T-helper 1 cell treated with Interleukin-12 subunit alpha and Interleukin-12 subunit beta and Interleukin-4 antibody, amounts not matched to agents 30 μg/mL and 1 μg/mL, for 36 hours (primary cell): ENCODE results near the gene GULP1.

Experiments used
- H3K27ac Mint-ChIP-seq: one replicate; pipeline ENCODE4 v1.8.0; 2021; ENCODE audit warnings: mild to moderate bottlenecking, mixed read lengths
- H3K27me3 Mint-ChIP-seq: one replicate; pipeline ENCODE4 v1.8.0; 2021; ENCODE audit warnings: low read depth, mixed read lengths
- H3K36me3 Mint-ChIP-seq: one replicate; pipeline ENCODE4 v1.8.0; 2021; ENCODE audit warnings: low read depth, mixed read lengths
- H3K4me1 Mint-ChIP-seq: one replicate; pipeline ENCODE4 v1.8.0; 2021; ENCODE audit warnings: low read depth, mixed read lengths
- H3K4me3 Mint-ChIP-seq: one replicate; pipeline ENCODE4 v1.8.0; 2021; ENCODE audit warnings: mild to moderate bottlenecking, moderate library complexity, mixed read lengths
- H3K9me3 Mint-ChIP-seq: one replicate; pipeline ENCODE4 v1.8.0; 2021; ENCODE audit warnings: mixed read lengths

Gene GULP1

DNA sequence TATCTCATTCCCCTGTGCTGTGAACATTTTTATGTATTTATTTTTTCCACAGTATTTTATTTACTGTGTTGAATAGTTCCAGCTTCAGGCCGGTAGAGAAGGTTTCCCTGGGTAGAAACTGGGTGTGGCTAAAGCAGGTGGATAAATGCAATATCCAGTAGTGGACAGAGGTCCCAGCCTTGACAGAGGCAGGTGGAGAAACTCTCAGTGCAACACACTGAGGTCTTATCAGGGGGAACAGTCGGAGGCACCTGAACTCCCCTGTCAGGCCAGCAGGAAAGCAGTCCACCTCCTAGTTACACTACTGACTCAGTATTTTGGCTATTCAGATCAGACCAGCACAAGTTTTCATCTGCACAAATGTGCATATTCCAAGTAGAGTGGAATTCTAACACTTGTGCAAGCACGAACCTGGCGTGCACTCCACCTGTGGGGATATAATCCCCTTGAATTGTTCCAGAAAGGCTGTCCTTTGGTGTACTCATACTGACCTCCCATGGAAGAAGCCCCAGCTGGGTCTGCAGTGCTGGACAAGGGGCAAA lies 103.3 kb downstream of the GULP1 start:
- Mint-ChIP-seq H3K36me3 (no peaks in the 10 kb centered on the region), H3K4me1 (no peaks in the 10 kb centered on the region), H3K27me3 (no peaks in the 10 kb centered on the region), H3K9me3 (peaks cover 4% of the 10 kb centered on the region), H3K27ac (no peak overlapping the region), H3K4me3 (no peak overlapping the region)

DNA sequence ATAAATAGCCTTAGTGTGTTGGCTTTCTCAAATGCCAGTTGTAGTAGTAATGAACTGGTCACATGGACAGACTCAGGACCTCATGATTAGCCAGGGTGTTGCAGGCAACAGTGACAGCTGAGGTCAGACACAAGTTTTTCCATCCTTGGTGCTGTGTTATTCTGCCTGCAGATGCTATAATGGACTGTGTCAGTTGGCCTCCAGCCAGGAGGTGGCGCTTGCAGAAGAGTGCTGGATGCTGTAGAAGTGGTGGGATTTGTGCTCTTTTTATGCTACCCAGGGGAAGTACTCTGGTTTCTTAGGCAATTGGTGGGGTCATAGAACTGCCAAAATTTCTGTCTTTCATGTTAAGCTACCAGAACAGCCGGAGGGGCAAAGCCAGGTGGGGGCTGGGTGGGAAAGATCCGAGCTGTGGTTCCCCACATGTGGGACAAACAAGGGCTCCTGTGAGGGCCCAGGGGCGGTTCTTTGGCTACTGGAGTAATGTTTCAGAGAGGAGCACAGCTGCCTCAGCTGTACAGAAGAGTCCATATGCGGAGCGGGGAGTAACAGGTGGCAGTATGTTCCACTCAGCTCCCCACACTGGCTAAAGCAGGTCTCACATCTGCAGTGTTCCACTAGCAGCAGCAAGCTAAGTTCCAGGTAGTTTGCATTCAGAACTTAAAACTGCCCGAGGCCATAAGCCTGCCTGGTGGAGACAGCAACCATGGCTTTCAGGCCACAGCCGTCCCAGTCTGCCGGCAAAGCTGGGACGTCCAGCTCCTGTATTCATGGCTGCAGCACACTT lies 104.4 kb downstream of the GULP1 start:
- H3K36me3 Mint-ChIP-seq = no peaks in the 10 kb centered on the region
- no peaks in the 10 kb centered on the region for H3K4me1 Mint-ChIP-seq
- H3K4me3 Mint-ChIP-seq = no peak overlapping the region
- peaks cover 4% of the 10 kb centered on the region for H3K9me3 Mint-ChIP-seq
- no peaks in the 10 kb centered on the region for H3K27me3 Mint-ChIP-seq
- no peak overlapping the region for H3K27ac Mint-ChIP-seq

DNA sequence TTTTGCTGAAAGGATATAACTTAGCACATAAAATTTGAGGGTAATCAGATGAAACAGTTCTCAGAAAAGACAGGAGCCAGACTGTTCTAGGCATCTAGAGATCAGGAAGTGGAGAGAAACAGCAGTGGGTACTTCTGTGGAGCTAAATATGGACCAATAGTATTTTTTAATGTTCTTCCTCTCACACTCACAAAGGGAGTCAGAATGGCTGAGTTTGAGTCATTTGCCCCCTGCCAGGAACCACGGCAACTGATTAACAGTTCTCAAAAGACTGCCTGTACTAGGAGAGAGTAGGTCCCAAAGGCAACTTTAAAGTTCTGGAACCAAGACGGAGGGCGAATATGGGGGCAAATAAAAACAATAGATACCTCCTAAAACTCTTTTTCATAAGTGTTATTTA lies 107.5 kb downstream of the GULP1 start:
- H3K9me3 Mint-ChIP-seq = peaks cover 4% of the 10 kb centered on the region
- H3K27me3 Mint-ChIP-seq = no peaks in the 10 kb centered on the region
- H3K4me1 Mint-ChIP-seq = no peaks in the 10 kb centered on the region
- no peak overlapping the region for H3K4me3 Mint-ChIP-seq
- no peaks in the 10 kb centered on the region for H3K36me3 Mint-ChIP-seq
- H3K27ac Mint-ChIP-seq = no peak overlapping the region

DNA sequence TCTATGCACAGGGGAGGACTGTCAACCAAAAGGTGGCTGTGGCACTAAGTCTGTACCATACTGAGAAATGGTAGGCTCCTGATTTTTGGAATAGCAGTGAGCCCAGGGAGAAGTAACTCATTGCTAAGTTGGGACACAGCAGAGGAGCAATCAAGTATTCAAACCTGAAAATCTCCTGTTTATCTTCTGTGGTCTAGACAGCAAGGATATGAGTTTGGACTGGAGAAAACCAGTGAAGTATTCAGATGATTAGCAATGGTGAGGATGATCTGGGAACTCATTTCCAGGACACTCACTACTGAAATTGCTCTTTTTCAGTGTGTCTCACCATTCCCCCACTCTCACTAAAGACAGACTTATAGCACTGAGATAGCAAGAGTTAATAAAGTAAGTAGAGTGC lies 112.0 kb downstream of the GULP1 start:
- H3K9me3 Mint-ChIP-seq = peaks cover 8% of the 10 kb centered on the region

DNA sequence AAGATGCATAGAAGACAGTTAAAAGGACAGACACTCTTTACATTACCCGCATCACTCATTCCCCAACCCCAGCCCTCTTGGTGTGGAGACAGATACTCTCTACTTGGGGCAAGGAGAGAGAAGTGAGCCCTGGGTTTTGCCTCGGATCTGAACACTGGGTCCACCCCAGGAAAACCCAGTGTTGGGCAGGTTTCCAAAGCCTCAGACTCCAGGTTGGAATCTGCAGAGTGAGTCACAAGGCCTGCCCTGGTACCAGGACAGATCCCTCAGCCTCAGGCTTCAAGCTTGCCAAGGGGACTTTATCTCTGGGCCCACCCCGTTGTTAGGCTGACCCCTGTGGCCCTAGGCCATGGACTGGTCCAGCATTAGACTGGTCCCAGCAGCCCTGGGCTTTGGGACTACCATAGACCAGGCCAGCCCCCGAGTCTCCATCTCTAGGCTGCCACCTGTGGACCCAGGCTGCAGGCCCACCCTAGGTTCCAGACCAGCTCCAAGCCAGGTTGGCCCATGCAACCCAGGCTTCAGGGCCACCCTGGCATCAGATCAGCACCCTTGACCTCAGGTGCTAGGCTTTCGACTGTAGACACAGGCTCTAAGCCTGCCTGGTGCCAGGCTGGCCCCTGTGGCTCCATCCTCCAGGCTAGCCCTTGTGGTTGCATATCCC lies 112.8 kb downstream of the GULP1 start:
- Mint-ChIP-seq H3K4me3 (no peak overlapping the region), H3K9me3 (peaks cover 8% of the 10 kb centered on the region), H3K27me3 (no peaks in the 10 kb centered on the region), H3K4me1 (no peaks in the 10 kb centered on the region), H3K36me3 (no peaks in the 10 kb centered on the region), H3K27ac (no peak overlapping the region)

More for the DNA sequence above, 112.0 kb downstream of the GULP1 start:
- Mint-ChIP-seq H3K27me3 (no peaks in the 10 kb centered on the region), H3K4me3 (no peak overlapping the region), H3K36me3 (no peaks in the 10 kb centered on the region), H3K4me1 (no peaks in the 10 kb centered on the region), H3K27ac (no peak overlapping the region)

DNA sequence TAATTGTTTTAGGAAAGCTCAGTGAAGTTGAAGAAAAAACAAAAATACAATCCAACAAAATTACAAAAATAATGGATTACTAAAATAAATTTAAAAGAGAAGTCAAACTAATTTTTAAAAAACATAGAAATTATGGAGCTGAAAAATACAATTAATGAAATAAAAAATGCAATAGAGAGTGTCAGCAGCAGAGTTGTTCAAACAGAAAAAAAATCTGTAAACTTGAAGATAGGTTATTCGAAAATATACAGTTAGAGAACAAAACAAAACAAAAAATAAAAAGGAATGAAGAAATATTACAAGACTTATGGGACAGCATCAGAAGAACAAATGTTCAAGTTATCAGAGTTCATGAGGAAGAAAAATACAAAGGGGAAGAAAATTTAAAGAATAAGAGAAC lies 114.7 kb downstream of the GULP1 start:
- H3K27me3 Mint-ChIP-seq = no peaks in the 10 kb centered on the region
- peaks cover 8% of the 10 kb centered on the region for H3K9me3 Mint-ChIP-seq
- no peak overlapping the region for H3K27ac Mint-ChIP-seq
- no peak overlapping the region for H3K4me3 Mint-ChIP-seq
- H3K36me3 Mint-ChIP-seq = no peaks in the 10 kb centered on the region
- no peaks in the 10 kb centered on the region for H3K4me1 Mint-ChIP-seq

DNA sequence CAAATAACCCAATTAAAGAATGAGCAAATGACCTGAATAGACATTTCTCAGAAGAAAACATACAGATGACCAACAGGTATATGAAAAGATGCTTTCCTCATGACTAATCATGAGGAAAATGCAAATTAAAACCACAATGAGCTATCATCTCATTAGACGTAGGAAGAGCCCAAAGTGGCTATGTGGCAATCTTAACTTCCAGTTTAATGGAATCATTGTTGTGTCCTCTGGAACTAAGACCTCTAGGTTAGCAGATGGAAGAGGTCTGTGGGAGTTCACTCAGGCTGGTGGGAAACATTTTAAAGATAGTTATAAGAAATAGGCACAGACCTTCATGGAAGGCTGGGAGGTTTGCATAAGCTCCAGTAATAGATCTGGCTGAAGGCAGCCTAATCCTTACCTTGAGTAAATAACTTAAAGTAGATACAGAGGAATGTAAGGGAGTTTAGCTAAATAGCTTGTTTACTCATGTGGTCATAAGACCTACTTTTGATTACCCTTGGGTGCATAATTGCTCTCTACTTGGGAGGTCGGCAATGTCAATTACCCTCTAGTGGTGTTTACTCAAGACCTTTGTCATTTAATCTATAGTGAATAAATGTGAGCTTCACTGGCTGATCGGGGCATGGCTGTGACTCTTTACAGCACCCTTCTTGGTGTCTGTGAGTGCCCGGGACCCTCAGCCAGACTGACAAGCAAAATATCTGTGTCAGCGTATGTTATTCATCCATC lies 119.0 kb downstream of the GULP1 start:
- Mint-ChIP-seq H3K27ac (no peak overlapping the region), H3K36me3 (no peaks in the 10 kb centered on the region), H3K9me3 (peaks cover 8% of the 10 kb centered on the region), H3K27me3 (no peaks in the 10 kb centered on the region), H3K4me3 (no peak overlapping the region), H3K4me1 (no peaks in the 10 kb centered on the region)

DNA sequence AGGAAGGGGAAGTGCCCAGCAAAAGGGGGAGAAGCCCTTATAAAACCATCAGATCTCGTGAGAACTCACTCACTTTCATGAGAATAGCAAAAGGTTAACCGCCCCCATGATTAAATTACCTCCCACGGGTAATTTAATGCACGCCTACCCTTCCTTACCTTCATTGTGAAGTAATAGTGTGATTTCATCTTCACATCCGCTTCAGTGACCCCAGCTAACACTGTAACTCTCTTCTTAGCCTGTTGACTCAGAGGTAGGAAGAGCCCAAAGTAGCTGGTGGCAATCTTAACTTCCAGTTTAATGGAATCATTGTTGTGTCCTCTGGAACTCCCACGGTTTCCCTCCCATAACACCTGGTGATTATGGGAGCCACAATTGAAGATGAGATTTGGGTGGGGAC lies 120.5 kb downstream of the GULP1 start:
- H3K36me3 Mint-ChIP-seq = no peaks in the 10 kb centered on the region
- H3K27ac Mint-ChIP-seq = no peak overlapping the region
- no peak overlapping the region for H3K4me3 Mint-ChIP-seq
- no peaks in the 10 kb centered on the region for H3K4me1 Mint-ChIP-seq
- H3K9me3 Mint-ChIP-seq = peaks cover 3% of the 10 kb centered on the region
- no peaks in the 10 kb centered on the region for H3K27me3 Mint-ChIP-seq

DNA sequence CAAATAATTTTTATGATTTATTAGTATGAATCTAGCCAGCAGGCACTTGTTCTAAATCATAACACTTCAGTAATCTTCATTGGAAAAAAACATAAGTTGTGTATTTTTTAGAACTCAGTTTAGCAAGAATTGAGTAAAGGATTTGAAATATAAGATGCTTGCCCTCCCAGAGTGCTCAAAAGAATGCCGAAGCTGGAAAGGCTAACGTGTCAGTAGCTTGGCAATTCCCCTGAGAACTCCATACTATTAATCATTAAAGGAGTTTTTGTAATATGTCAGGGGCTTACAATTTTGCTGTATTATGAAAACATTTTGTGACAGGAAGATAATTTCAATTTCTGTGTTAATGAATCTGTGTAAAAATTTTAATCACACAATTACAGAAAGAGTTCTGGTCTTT lies 122.7 kb downstream of the GULP1 start:
- Mint-ChIP-seq H3K4me3 (no peak overlapping the region), H3K36me3 (no peaks in the 10 kb centered on the region), H3K27ac (no peak overlapping the region), H3K27me3 (no peaks in the 10 kb centered on the region), H3K4me1 (no peaks in the 10 kb centered on the region), H3K9me3 (no peaks in the 10 kb centered on the region)

DNA sequence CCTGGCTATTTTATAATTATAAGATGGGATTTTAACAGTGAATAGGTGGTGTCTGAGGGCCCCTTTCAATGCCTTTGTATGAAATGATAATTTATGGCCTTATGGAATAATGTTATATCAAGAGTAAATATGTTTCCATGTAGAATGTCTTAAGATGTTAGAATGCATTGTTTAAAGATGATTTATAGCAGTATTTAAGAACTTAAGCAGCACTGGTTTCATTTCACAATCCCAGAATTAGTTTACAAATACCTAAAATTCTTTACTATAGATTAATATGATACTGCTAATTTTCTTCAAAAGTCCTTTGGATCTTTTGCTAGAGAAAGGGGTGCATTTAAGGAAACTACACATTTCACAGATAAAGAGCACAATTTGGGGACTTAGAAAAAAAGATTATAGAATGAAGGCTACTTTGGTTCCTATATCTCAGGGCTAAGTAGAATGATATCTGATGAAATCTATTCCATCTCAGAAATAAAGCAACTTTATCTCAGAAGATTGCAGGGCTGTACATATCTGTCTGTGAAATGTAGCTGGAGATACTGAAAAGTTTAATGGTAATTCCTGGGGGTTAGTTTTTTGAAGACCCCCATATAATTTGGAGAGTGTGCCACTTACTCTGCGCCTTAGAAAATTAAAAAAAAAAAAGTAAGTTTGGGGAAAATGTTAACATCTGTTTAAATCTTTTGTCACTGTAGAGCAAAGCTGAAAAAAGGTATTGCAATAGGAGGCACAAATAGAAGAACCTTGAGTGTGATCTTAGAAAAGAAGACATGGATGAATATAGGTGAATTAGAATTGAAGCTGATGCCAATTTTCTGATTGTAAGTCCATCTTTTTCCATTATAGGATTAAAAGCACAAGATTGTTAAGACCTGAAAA lies 123.4 kb downstream of the GULP1 start:
- Mint-ChIP-seq H3K9me3 (no peaks in the 10 kb centered on the region), H3K27ac (no peak overlapping the region), H3K4me3 (no peak overlapping the region), H3K27me3 (no peaks in the 10 kb centered on the region), H3K4me1 (no peaks in the 10 kb centered on the region), H3K36me3 (no peaks in the 10 kb centered on the region)

DNA sequence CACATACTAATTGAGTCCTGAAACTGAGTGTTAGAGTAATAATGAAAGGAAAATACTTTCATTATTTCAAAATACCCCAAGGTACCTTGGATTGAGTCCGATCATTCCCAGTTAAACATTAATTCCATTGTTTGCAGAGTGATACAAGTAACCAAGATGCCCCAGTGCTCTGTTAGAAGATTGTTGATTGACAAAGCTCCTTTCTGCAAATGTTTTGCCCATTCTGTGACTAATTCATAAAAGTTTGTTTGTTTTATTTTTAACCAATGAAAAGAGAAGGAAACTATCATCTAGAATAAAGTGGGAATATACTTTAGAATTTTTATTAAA lies 124.0 kb downstream of the GULP1 start:
- no peaks in the 10 kb centered on the region for H3K9me3 Mint-ChIP-seq
- no peaks in the 10 kb centered on the region for H3K4me1 Mint-ChIP-seq
- H3K27ac Mint-ChIP-seq = no peak overlapping the region
- no peaks in the 10 kb centered on the region for H3K27me3 Mint-ChIP-seq
- H3K4me3 Mint-ChIP-seq = no peak overlapping the region
- no peaks in the 10 kb centered on the region for H3K36me3 Mint-ChIP-seq

DNA sequence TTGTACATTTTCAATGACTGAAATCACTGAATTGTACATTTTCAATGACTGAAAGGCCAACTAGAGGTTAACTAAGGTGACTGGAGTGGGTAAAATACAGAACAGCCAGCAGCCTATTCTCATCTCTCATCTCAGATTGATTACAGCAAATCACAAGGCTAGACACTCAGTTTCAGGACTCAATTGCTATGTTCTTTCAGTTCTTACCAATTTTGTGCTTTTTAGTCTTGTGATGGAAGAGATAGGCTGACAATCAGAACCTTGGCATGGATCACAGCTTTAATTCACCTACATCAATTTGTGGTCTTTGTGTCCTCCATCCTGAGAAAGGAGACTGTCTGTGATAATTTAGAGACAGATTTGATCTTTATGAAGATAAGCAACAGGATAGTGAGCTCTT lies 124.7 kb downstream of the GULP1 start:
- no peak overlapping the region for H3K27ac Mint-ChIP-seq
- no peaks in the 10 kb centered on the region for H3K36me3 Mint-ChIP-seq
- H3K27me3 Mint-ChIP-seq = no peaks in the 10 kb centered on the region

DNA sequence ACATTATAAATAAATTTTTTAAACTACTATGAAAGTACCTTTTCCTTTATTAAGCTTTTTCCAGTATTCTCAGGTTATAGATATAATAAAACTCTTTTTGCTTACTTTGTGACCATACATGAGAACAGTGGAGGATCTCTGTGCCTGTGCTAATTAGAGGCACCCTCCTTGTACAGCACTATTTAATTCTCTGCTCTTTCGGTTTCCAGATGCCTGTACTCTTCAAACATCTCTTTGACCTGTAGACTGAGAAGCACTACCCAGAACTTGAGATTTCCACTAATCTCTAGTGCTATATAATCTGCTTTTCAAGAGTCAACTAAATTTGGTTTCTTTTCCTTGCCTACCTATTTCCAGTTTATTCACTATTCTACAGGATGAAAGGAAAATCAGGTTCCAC lies 131.1 kb downstream of the GULP1 start:
- Mint-ChIP-seq H3K4me1 (no peaks in the 10 kb centered on the region), H3K4me3 (no peak overlapping the region), H3K36me3 (no peaks in the 10 kb centered on the region), H3K27ac (no peak overlapping the region), H3K27me3 (no peaks in the 10 kb centered on the region), H3K9me3 (no peaks in the 10 kb centered on the region)

More for the DNA sequence above, 124.7 kb downstream of the GULP1 start:
- Mint-ChIP-seq H3K4me1 (no peaks in the 10 kb centered on the region), H3K4me3 (no peak overlapping the region), H3K9me3 (no peaks in the 10 kb centered on the region)

DNA sequence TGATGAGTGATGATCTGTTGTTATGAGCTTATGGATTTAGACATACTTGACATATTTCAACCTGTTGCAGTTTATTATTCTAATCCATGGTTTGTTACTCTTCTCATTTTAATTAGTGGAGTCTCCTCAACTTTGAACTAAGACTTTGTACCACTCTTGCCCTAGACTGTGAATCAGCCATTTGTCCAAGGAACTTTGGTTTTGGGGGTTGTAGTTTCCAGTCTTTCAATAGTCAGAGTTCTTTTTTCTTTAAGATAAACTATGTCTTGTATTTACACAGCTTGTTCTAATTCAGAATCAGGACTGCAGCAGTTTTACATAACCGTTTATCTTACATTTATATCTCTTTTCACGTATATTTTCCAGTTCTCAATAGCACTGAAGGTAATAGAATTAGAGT lies 133.6 kb downstream of the GULP1 start:
- no peaks in the 10 kb centered on the region for H3K4me1 Mint-ChIP-seq
- no peak overlapping the region for H3K4me3 Mint-ChIP-seq
- H3K9me3 Mint-ChIP-seq = no peaks in the 10 kb centered on the region
- H3K36me3 Mint-ChIP-seq = no peaks in the 10 kb centered on the region
- H3K27me3 Mint-ChIP-seq = no peaks in the 10 kb centered on the region
- no peak overlapping the region for H3K27ac Mint-ChIP-seq
